SK-N-SH (cell line): ENCODE measurements around the gene ZFHX3. TPM values are rescaled to one million over a fixed set of nuclear protein-coding genes. Genes with fewer than 3 reads are reported as not detected.

Experiments used
- CTCF ChIA-PET: fragments of 300-600, 350-600 bp; formaldehyde crosslinking; extraction: SDS; loops from one replicate; lab custom pipeline; 2021; lab: Yijun Ruan, JAX
- POLR2A ChIA-PET: fragments of 350-600 bp; sonication (Branson Sonifier 250); formaldehyde crosslinking; extraction: SDS; loops from one replicate; lab custom pipeline; 2020; ENCODE audit warnings: antibody characterized with exemption, inconsistent platforms; lab: Yijun Ruan, JAX
- DNase-seq: peaks from one replicate; pipeline ENCODE4 v3.0.0; 2012
- H2AFZ ChIP-seq: fragments of 200-600 bp; sonication (generic); 2 replicates; pipeline ENCODE4 v1.8.1; 2016; ENCODE audit warnings: antibody characterized with exemption, mild to moderate bottlenecking, low read depth
- H3F3A ChIP-seq: fragments of 200-600 bp; sonication (generic); replicated peaks from 2 replicates; pipeline ENCODE3; 2016; ENCODE audit warnings: antibody characterized with exemption, mild to moderate bottlenecking; ENCODE audit not compliant: insufficient read depth
- H3K27ac ChIP-seq, 2 experiments: fragments of 200-500 bp in 1 of 2; fragments of 200-600 bp in 1 of 2; sonication (Bioruptor generic) in 1 of 2; sonication (generic), shearing (Covaris generic) in 1 of 2; 2 replicates each; pipeline versions ENCODE4 v1.5.1 to v1.6.1; 2014 to 2016; ENCODE audit warnings: low read depth in 2 of 2, inconsistent platforms in 1 of 2, low read length in 1 of 2, mild to moderate bottlenecking in 1 of 2, mixed read lengths in 1 of 2
- H3K27me3 ChIP-seq: fragments of 200-600 bp; sonication (generic), shearing (Covaris generic); 2 replicates; pipeline ENCODE4 v1.6.1; 2016; ENCODE audit warnings: mixed run types; ENCODE audit not compliant: insufficient read depth
- H3K36me3 ChIP-seq, 2 experiments: fragments of 200-500 bp in 1 of 2; fragments of 200-600 bp in 1 of 2; sonication (Bioruptor generic) in 1 of 2; sonication (generic) in 1 of 2; replicated peaks in 1 of 2; 2 replicates each; pipeline versions ENCODE3 to v1.5.1; 2014 to 2016; ENCODE audit warnings: low read length in 1 of 2, mild to moderate bottlenecking in 1 of 2; ENCODE audit not compliant: insufficient read depth in 2 of 2, control insufficient read depth in 1 of 2
- H3K4me1 ChIP-seq, 2 experiments: fragments of 200-500 bp in 1 of 2; fragments of 200-600 bp in 1 of 2; sonication (Bioruptor generic) in 1 of 2; sonication (generic), shearing (Covaris generic) in 1 of 2; 2 replicates each; pipeline versions ENCODE4 v1.5.1 to v1.6.1; 2014 to 2016; ENCODE audit warnings: low read depth in 1 of 2, low read length in 1 of 2, mixed run types in 1 of 2; ENCODE audit not compliant: insufficient read depth in 2 of 2, control insufficient read depth in 1 of 2
- H3K4me2 ChIP-seq: fragments of 200-600 bp; sonication (generic), shearing (Covaris generic); 2 replicates; pipeline ENCODE4 v1.6.1; 2017; ENCODE audit warnings: mixed run types
- H3K4me3 ChIP-seq, 2 experiments: fragments of 200-500 bp in 1 of 2; fragments of 200-600 bp in 1 of 2; sonication (Bioruptor generic) in 1 of 2; sonication (generic), shearing (Covaris generic) in 1 of 2; 2 replicates each; pipeline versions ENCODE4 v1.5.1 to v1.8.1; 2014 to 2016; ENCODE audit warnings: low read depth in 2 of 2, inconsistent platforms in 1 of 2, low read length in 1 of 2, mild to moderate bottlenecking in 1 of 2, mixed read lengths in 1 of 2, moderate library complexity in 1 of 2
- H3K79me2 ChIP-seq: fragments of 200-600 bp; sonication (generic); 2 replicates; pipeline ENCODE4 v1.8.1; 2017; ENCODE audit warnings: mild to moderate bottlenecking; ENCODE audit not compliant: insufficient read depth
- H3K9ac ChIP-seq: fragments of 200-600 bp; sonication (generic); 2 replicates; pipeline ENCODE4 v1.6.1; 2017; ENCODE audit warnings: mixed run types
- H3K9me2 ChIP-seq: fragments of 200-600 bp; sonication (generic); 2 replicates; pipeline ENCODE4 v1.6.1; 2017; ENCODE audit warnings: mixed run types
- H3K9me3 ChIP-seq: fragments of 200-600 bp; sonication (generic); 2 replicates; pipeline ENCODE4 v1.6.1; 2017; ENCODE audit warnings: mixed run types, mild to moderate bottlenecking, moderate library complexity
- H4K20me1 ChIP-seq: fragments of 200-600 bp; sonication (generic); 2 replicates; pipeline ENCODE4 v1.6.1; 2017; ENCODE audit warnings: mild to moderate bottlenecking, mixed run types; ENCODE audit not compliant: insufficient read depth
- CHD2 ChIP-seq: fragments of 150-350 bp; IDR thresholded peaks from 2 replicates; pipeline ENCODE4 v1.6.1; 2018; ENCODE audit warnings: low read length; ENCODE audit not compliant: partially characterized antibody
- EZH2phosphoT487 ChIP-seq: fragments of 200-600 bp; sonication (generic); IDR thresholded peaks from 2 replicates; pipeline ENCODE4 v1.6.1; 2017; ENCODE audit warnings: low read depth, mixed run types, mild to moderate bottlenecking, antibody characterized with exemption, moderate library complexity, borderline replicate concordance
- FOSL2 ChIP-seq: IDR thresholded peaks from 2 replicates; pipeline ENCODE4 v1.4.0; 2012; ENCODE audit warnings: low read depth, mild to moderate bottlenecking, moderate library complexity, borderline replicate concordance
- FOXJ3 ChIP-seq: sonication (generic); formaldehyde crosslinking; IDR thresholded peaks from 2 replicates; pipeline ENCODE4 v1.5.1; 2020; ENCODE audit warnings: mild to moderate bottlenecking, missing genetic modification reagents
- IRF3 ChIP-seq: fragments of 150-350 bp; IDR thresholded peaks from 2 replicates; pipeline ENCODE4 v1.6.1; 2016; ENCODE audit warnings: mild to moderate bottlenecking, low read depth, low read length
- JUND ChIP-seq: IDR thresholded peaks from 2 replicates; pipeline ENCODE4 v1.4.0; 2012
- REST ChIP-seq: IDR thresholded peaks from 2 replicates; pipeline ENCODE4 v1.6.1; 2012; ENCODE audit warnings: mild to moderate bottlenecking, low read depth, low read length, moderate library complexity
- TAF1 ChIP-seq: IDR thresholded peaks from 2 replicates; pipeline ENCODE4 v1.6.1; 2012; ENCODE audit warnings: low read depth, mild to moderate bottlenecking, low read length, moderate library complexity, borderline replicate concordance
- TCF12 ChIP-seq: IDR thresholded peaks from 2 replicates; pipeline ENCODE4 v1.4.0; 2012
- TEAD4 ChIP-seq: IDR thresholded peaks from 2 replicates; pipeline ENCODE4 v1.4.0; 2012; ENCODE audit warnings: mild to moderate bottlenecking, borderline replicate concordance; ENCODE audit not compliant: insufficient read depth
- WGBS: methylation state at CpG from one replicate; pipeline ENCODE4 v1.1.6; 2017; ENCODE audit warnings: low lambda C conversion rate; 5-methylcytosine and 5-hydroxymethylcytosine counted together
- polyA plus RNA-seq, 3 experiments: library from polyadenylated mRNA; depleted of rRNA; stranded (reverse); fragments of >200 nt; gene quantifications; 2 replicates each; pipeline ENCODE4 v1.2.3, GENCODE V29; 2012

Gene ZFHX3
- polyA plus RNA-seq, 1 of the 3 experiments (the other 2 are of a cell fraction) = 2.0 TPM

DNA sequence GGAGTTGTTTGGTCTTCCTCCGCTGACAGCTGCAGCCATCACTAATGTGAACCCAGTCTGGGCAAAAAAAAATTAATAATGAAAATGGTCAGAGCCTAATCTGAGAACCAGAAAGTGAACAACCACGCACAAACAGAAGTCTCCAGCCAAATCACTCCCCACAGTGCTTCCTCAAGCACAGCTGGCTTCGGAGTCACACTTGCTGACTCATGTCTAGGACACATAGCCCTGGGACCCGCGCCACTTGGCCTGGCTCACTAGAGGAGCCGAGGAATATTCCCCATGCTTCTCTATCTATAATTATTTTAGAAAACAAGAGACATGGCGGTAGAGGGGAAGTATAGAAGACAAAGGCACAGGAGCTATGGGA is 109.1 kb downstream of the ZFHX3 start:
- Histone ChIP-seq H4K20me1 (peaks cover 58% of the 10 kb centered on the region), H3K9me3 (no peaks in the 10 kb centered on the region), H3K36me3 (peaks cover 0 to 13% of the 10 kb centered on the region in 2 experiments), H3K27me3 (no peaks in the 10 kb centered on the region), H2AFZ (no peak overlapping the region), H3K4me2 (peak overlapping the region; percentile 30; the same call in 1 of the 2 replicates), H3K9me2 (no peaks in the 10 kb centered on the region), H3K27ac (peak overlapping the region in 1 of 2 experiments; percentile 12; a peak in 1 of 4 replicates), H3K4me1 (peaks cover 15 to 25% of the 10 kb centered on the region in 2 experiments; a peak in 2 of 4 replicates), H3K4me3 (no peak overlapping the region), H3F3A (peaks cover 4% of the 10 kb centered on the region), H3K9ac (no peak overlapping the region), H3K79me2 (peaks cover 96% of the 10 kb centered on the region)
- DNase-seq = no peak
- ChIA-PET POLR2A (interaction anchor here (1.0 kb wide), 1 partner anchor 9 kb away, joined by 3 read pairs; no protein-coding TSS in a partner anchor), CTCF (interaction anchor here (1.2 to 1.3 kb wide), 2 partner anchors 10 to 106 kb away, joined by 3 to 5 read pairs; no protein-coding TSS in a partner anchor)
- TF ChIP-seq JUND = no peak
- TF ChIP-seq TCF12 = 0 out of 2 replicates have a peak, but pooled peaks have one; percentile 25
- peak; percentile 18; the same call in 1 of the 2 replicates for TF ChIP-seq FOSL2
- no peak for TF ChIP-seq TEAD4
- TF ChIP-seq REST = no peak
- WGBS = 57% methylated on average over 7 of the region's 7 CpGs

DNA sequence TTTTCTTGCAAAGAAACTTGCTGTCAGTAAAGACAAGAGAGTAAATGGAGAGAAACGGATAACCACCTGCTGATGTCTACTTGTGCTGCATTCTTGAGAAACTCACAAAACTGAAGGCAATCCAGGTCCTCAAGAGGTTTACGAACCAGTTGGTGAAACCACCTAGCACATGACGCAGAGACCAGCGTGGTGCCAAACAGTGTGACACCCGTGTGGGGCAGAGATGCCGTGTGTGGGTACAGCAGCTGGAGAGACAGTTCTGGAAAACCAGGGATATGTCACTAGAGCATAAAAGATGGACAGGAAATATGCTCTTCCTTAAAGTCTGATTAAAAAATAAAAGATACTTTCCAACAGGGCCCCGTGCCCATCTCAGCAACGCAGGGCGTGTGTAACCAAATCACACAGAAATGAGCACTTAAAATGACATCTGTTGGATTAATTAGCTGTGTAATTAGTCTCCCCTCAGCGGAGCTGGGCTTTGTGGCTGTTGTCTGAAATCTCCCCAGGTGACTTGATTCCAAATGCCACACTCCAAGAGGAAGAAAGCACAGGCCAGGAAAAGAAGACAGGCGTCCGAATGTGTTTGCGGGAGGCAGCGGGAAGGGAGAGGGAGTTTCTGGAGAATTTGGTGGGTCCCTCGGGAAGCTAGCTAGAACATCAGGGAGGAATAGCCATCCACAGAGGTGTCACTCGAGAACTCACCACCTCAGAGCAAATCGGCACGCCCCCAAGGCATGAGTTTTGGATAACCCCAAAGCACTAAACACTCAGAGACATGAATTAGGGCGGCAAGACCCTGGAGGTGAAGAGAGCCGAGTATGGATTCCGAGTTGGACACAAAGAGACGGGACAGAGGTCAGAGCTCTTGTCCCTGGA is 109.8 kb downstream of the ZFHX3 start:
- WGBS = 93% methylated on average over 22 of the region's 22 CpGs
- Histone ChIP-seq H3K4me2 (no peak overlapping the region), H3K4me3 (no peak overlapping the region), H3K9me2 (no peaks in the 10 kb centered on the region), H3K27ac (peak overlapping the region; percentile 12 to 34; a peak in 2 of 4 replicates), H3K36me3 (peaks cover 0 to 8% of the 10 kb centered on the region in 2 experiments), H3K9me3 (no peaks in the 10 kb centered on the region), H3K79me2 (peaks cover 95% of the 10 kb centered on the region), H3K4me1 (peaks cover 15 to 25% of the 10 kb centered on the region in 2 experiments; a peak in 2 of 4 replicates), H4K20me1 (peaks cover 62% of the 10 kb centered on the region), H3F3A (peaks cover 4% of the 10 kb centered on the region), H3K9ac (no peak overlapping the region), H3K27me3 (no peaks in the 10 kb centered on the region), H2AFZ (no peak overlapping the region)
- CTCF ChIA-PET = interaction anchor here (1.3 kb wide), 1 partner anchor 106 kb away, joined by 3 read pairs; no protein-coding TSS in a partner anchor
- TF ChIP-seq JUND (no peak), FOXJ3 (no peak), IRF3 (no peak), CHD2 (no peak), EZH2phosphoT487 (no peak), TAF1 (no peak)
- no peak for DNase-seq
- POLR2A ChIA-PET = interaction anchor here (1.0 kb wide), 1 partner anchor 9 kb away, joined by 3 read pairs; no protein-coding TSS in a partner anchor
